ENCODE results near the gene NGEF. TPM values are rescaled to one million over a fixed set of nuclear protein-coding genes. Genes with fewer than 3 reads are reported as not detected.

The NGEF gene
- total and polyA plus RNA-seq, 3 donors from 2014 or later = 7.9 to 28.7 (median 15.6) TPM

DNA sequence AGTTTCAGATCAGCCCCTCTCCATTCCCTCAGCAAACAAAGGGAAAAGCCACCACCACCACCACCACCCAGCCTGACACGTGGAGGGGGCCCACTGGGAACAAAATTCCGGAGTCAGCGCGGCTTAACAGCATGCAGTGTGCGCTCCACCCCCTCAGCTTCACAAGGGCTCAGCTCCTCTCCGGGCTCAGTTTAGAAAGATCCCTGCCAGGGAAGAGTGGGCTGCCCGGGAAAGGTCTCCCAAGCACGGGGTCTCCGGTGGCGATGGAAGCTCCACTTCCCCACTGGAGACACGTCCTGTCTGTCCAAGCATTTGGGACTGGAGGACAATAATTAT, 87.3 kb downstream of the NGEF start:
- no peak for DNase-seq
- Histone ChIP-seq H3K27ac (no peak overlapping the region), H3K27me3 (no peaks in the 10 kb centered on the region), H3K9me3 (no peaks in the 10 kb centered on the region), H3K4me3 (no peak overlapping the region), H3K4me1 (no peaks in the 10 kb centered on the region), H3K36me3 (ENCODE audit: low read depth, missing control alignments) (no peaks in the 10 kb centered on the region)
- TF ChIP-seq POLR2A (IDR thresholded peaks at IDR 0.05) (no peak), CTCF (IDR thresholded peaks at IDR 0.05) (no peak)
- 43 to 62% methylated on average over 11 of the region's 11 CpGs for WGBS, 2 donors
- intact Hi-C loops (cut with DNase I; ENCODE audit: low total_unique reads) = no loop called here

DNA sequence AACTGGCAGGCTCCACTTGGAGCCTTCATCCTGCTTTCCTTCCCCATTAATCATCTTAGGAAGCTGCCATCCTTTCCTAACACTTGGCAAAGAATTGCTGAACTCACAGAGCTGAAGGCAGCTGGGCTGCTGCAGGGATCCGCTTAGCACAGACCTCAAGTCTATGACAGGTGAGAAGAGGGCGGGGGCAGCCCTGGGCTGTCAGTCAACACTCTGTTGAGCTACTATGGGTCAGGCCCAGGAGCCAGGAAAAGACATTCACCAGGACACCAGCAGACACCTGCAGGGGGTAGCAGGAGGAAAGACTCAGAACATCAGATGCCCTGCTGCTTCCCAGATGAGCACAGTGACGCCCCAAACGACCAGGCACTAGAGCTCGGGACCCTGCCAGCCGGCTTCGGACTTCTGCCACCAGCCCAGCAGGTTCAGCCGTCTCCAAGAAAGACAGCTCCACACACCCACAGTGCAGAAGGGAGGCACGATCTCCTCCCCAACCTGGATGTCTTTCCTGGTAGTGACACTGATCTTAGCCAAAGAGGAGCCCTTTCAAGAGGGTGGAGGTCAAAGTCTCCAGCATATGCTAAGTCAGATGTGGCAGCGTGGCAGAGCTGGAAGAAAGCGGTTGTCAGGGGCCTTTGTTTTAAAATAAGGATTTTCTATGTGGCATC, 87.8 kb downstream of the NGEF start:
- no peaks in the 10 kb centered on the region for H3K27me3 ChIP-seq
- no peak overlapping the region for H3K4me3 ChIP-seq
- TF ChIP-seq POLR2A (IDR thresholded peaks at IDR 0.05) (no peak), CTCF (IDR thresholded peaks at IDR 0.05) (no peak)
- H3K9me3 ChIP-seq = no peaks in the 10 kb centered on the region
- no peaks in the 10 kb centered on the region for H3K36me3 ChIP-seq (ENCODE audit: low read depth, missing control alignments)
- 52 to 53% methylated on average over 5 to 11 of the region's 11 CpGs for WGBS, 2 donors
- no peaks in the 10 kb centered on the region for H3K4me1 ChIP-seq
- DNase-seq = no peak
- intact Hi-C loops (cut with DNase I; ENCODE audit: low total_unique reads) = no loop called here
- no peak overlapping the region for H3K27ac ChIP-seq

- intact Hi-C loops (cut with DNase I; ENCODE audit: low total_unique reads) = no loop called here
- TF ChIP-seq CTCF (IDR thresholded peaks at IDR 0.05) (no peak), POLR2A (IDR thresholded peaks at IDR 0.05) (no peak)
- no peak for DNase-seq
Observed at GRCh38 chr2:232924433-232924832, 88.6 kb downstream of the NGEF start.

DNA sequence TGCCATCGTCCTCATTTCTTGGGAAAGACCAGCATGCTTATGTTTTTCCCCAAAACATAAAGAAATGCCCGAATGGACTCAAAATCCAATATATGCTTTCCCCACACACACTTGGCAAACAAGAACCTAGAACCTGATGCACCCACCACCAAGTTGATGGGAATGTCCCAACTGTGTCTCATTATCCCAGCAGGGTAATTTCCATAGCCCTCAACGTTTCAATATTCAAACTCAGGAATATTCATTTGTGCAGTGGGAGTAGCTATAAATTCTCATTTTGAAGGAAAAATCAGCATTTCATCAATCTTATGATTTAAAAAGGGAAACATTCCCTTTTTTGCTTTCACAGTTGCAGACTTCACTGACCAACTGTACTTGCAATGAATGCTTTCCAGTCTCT, 92.3 kb downstream of the NGEF start:
- Histone ChIP-seq H3K27ac (no peak overlapping the region), H3K4me3 (no peak overlapping the region), H3K27me3 (no peaks in the 10 kb centered on the region), H3K9me3 (no peaks in the 10 kb centered on the region), H3K4me1 (no peaks in the 10 kb centered on the region), H3K36me3 (ENCODE audit: low read depth, missing control alignments) (no peaks in the 10 kb centered on the region)
- TF ChIP-seq CTCF (IDR thresholded peaks at IDR 0.05) = no peak
- TF ChIP-seq POLR2A (IDR thresholded peaks at IDR 0.05) = no peak
- DNase-seq = no peak
- intact Hi-C loops (cut with DNase I; ENCODE audit: low total_unique reads) = no loop called here
- 76 to 82% methylated on average over 3 of the region's 3 CpGs for WGBS, 2 donors

More at GRCh38 chr2:232924433-232924832, 88.6 kb downstream of the NGEF start:
- Histone ChIP-seq H3K36me3 (ENCODE audit: low read depth, missing control alignments) (no peaks in the 10 kb centered on the region), H3K4me3 (no peak overlapping the region), H3K4me1 (no peaks in the 10 kb centered on the region), H3K27me3 (no peaks in the 10 kb centered on the region), H3K9me3 (no peaks in the 10 kb centered on the region), H3K27ac (no peak overlapping the region)

DNA sequence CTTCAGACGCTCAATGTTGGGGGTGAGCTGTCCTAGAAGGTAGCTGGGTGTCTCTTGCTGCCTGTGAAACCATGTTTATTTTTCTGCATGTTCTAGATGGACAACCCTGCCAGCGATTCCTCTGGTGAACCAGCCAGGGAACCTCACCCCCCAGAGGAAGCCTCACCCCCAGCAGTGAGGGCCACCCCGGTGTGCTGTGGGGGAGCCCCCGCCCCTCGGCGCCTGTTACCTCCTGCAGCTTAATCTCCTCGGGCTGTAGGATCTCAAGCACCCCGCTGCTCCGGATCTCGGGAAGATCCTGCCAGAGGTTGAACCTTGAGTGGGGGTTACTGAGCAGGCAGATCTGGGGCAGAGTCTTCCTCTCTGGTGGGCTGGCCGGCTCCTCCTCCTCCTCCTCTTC, 93.0 kb downstream of the NGEF start:
- Histone ChIP-seq H3K36me3 (ENCODE audit: low read depth, missing control alignments) (no peaks in the 10 kb centered on the region), H3K4me3 (no peak overlapping the region), H3K27ac (no peak overlapping the region), H3K9me3 (no peaks in the 10 kb centered on the region), H3K4me1 (no peaks in the 10 kb centered on the region), H3K27me3 (no peaks in the 10 kb centered on the region)
- intact Hi-C loops (cut with DNase I; ENCODE audit: low total_unique reads) = no loop called here
- TF ChIP-seq CTCF (IDR thresholded peaks at IDR 0.05) (no peak), POLR2A (IDR thresholded peaks at IDR 0.05) (no peak)
- WGBS, 2 donors = 80 to 89% methylated on average over 4 to 11 of the region's 11 CpGs
- DNase-seq = no peak
